DOHH2 (cell line): ENCODE results near the gene MED26.

Source experiments
- CTCF ChIP-seq: fragments of 200-600 bp; sonication (generic); IDR thresholded peaks from one replicate; pipeline ENCODE4 v1.5.1; 2014; ENCODE audit warnings: antibody characterized with exemption, mild to moderate bottlenecking, low read depth, low read length; ENCODE audit not compliant: poor library complexity, severe bottlenecking
- EZH2phosphoT487 ChIP-seq: fragments of 200-600 bp; sonication (generic); IDR thresholded peaks from 2 replicates; pipeline ENCODE4 v1.6.1; 2017; ENCODE audit warnings: borderline replicate concordance, mild to moderate bottlenecking, antibody characterized with exemption, low read length, moderate library complexity, mixed read lengths

GRCh38 chr19:16640951-16641350 is 12.9 kb upstream of the MED26 start:
- TF ChIP-seq CTCF = no peak
- no peak for TF ChIP-seq EZH2phosphoT487
